Sigmoid colon (tissue), 4 donors: Measurements from ENCODE around the gene LRPPRC.

Experiments used
- EP300 ChIP-seq, 4 donors: sonication (generic); formaldehyde crosslinking; IDR thresholded peaks; one replicate each; pipeline ENCODE4 v1.6.1; 2017; ENCODE audit warnings: antibody characterized with exemption in 4 of 4
- TF ChIP-seq, protein P1 (sequence below), 4 experiments: fragments of 450-650 bp in 3 of 4; fragments of 200-600 bp in 1 of 4; IDR thresholded peaks; one replicate each; pipeline ENCODE4 v1.5.1; 2016 to 2019; ENCODE audit warnings: antibody characterized with exemption in 4 of 4, mild to moderate bottlenecking in 3 of 4, moderate library complexity in 2 of 4

GRCh38 chr2:43854671-43855070, 141.1 kb downstream of the LRPPRC start:
- TF ChIP-seq, protein P1, sequence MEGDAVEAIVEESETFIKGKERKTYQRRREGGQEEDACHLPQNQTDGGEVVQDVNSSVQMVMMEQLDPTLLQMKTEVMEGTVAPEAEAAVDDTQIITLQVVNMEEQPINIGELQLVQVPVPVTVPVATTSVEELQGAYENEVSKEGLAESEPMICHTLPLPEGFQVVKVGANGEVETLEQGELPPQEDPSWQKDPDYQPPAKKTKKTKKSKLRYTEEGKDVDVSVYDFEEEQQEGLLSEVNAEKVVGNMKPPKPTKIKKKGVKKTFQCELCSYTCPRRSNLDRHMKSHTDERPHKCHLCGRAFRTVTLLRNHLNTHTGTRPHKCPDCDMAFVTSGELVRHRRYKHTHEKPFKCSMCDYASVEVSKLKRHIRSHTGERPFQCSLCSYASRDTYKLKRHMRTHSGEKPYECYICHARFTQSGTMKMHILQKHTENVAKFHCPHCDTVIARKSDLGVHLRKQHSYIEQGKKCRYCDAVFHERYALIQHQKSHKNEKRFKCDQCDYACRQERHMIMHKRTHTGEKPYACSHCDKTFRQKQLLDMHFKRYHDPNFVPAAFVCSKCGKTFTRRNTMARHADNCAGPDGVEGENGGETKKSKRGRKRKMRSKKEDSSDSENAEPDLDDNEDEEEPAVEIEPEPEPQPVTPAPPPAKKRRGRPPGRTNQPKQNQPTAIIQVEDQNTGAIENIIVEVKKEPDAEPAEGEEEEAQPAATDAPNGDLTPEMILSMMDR (IDR thresholded peaks at IDR 0.05): no peak
- no peak for TF ChIP-seq EP300 (IDR thresholded peaks at IDR 0.05)
